ENCODE results near the gene SLC35F4. TPM values are rescaled to one million over a fixed set of nuclear protein-coding genes. Genes with fewer than 3 reads are reported as not detected.

Gene SLC35F4
- total and polyA plus RNA-seq, 2 of the 8 experiments (the other 6 are each of a cell fraction or from before 2014, with no cell fraction given), result not detected

DNA sequence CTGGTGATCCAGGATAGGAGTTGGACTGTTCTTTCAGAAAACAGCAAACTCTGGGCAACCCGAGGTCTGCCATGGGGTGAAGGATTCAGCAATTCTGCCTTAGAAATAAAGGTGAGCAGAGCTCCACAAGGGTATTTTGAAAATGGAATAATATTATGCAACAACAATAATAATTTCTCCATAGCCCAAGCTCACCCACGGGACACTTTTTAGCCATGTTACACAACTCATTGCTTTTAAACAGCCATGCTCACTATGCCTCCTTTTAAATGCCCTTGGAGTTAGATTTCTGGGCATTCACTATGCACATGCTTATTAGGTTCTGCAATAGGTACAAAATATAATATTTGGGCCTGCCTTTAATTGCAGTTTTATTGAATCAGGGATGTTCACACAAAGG is 37.2 kb downstream of the SLC35F4 start (continued):
- TF ChIP-seq, protein P1, sequence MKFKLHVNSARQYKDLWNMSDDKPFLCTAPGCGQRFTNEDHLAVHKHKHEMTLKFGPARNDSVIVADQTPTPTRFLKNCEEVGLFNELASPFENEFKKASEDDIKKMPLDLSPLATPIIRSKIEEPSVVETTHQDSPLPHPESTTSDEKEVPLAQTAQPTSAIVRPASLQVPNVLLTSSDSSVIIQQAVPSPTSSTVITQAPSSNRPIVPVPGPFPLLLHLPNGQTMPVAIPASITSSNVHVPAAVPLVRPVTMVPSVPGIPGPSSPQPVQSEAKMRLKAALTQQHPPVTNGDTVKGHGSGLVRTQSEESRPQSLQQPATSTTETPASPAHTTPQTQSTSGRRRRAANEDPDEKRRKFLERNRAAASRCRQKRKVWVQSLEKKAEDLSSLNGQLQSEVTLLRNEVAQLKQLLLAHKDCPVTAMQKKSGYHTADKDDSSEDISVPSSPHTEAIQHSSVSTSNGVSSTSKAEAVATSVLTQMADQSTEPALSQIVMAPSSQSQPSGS (IDR thresholded peaks at IDR 0.05; ENCODE audit: low read length), result no peak
- no peak for TF ChIP-seq POU5F1 (IDR thresholded peaks at IDR 0.05; ENCODE audit: low read depth, low read length)
- TF ChIP-seq CREB1 (IDR thresholded peaks at IDR 0.05), result no peak
